ENCODE results near the gene GFY.

GFY gene

GRCh38 chr19:49434907-49435583 is 9.9 kb downstream of the GFY start:
- Histone ChIP-seq H3K27ac (ENCODE audit: low read depth, low read length) (no peak overlapping the region), H3K4me3 (ENCODE audit: low read length) (no peak overlapping the region), H3K4me1 (ENCODE audit: control insufficient read depth, insufficient read depth, low read length) (no peaks in the 10 kb centered on the region), H3K27me3 (ENCODE audit: control insufficient read depth, insufficient read depth, low read length) (peaks cover 67% of the 10 kb centered on the region), H3K36me3 (ENCODE audit: control insufficient read depth, insufficient read depth, low read length) (no peaks in the 10 kb centered on the region), H3K9ac (ENCODE audit: low read length) (no peak overlapping the region)

DNA sequence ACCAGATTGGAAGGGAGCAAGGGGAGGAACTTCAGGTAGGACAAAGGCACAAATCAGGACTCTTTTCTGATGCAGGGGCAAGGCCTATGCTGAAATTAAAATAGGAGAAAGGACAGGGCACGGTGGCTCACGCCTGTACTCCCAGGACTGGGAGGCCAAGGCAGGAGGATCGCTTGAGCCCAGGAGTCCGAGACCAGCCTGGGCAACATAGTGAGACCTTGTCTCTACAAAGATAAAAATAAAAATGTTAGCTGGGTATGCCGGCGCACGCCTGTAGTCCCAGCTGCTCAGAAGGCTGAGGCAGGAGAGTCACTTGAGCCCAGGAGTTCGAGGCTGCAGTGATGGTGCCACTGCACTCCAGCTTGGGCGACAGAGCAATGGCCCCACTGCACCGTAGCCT is 10.5 kb downstream of the GFY start:
- no peak overlapping the region for H3K4me3 ChIP-seq (ENCODE audit: low read length)
- H3K36me3 ChIP-seq (ENCODE audit: control insufficient read depth, insufficient read depth, low read length), result no peaks in the 10 kb centered on the region
- H3K27ac ChIP-seq (ENCODE audit: low read depth, low read length), result no peak overlapping the region
- no peaks in the 10 kb centered on the region for H3K4me1 ChIP-seq (ENCODE audit: control insufficient read depth, insufficient read depth, low read length)
- no peak overlapping the region for H3K9ac ChIP-seq (ENCODE audit: low read length)
- peaks cover 66% of the 10 kb centered on the region for H3K27me3 ChIP-seq (ENCODE audit: control insufficient read depth, insufficient read depth, low read length)

- Histone ChIP-seq H3K9ac (ENCODE audit: low read length) (no peak overlapping the region), H3K27me3 (ENCODE audit: control insufficient read depth, insufficient read depth, low read length) (peaks cover 62% of the 10 kb centered on the region), H3K4me1 (ENCODE audit: control insufficient read depth, insufficient read depth, low read length) (no peaks in the 10 kb centered on the region), H3K36me3 (ENCODE audit: control insufficient read depth, insufficient read depth, low read length) (no peaks in the 10 kb centered on the region), H3K4me3 (ENCODE audit: low read length) (no peak overlapping the region), H3K27ac (ENCODE audit: low read depth, low read length) (no peak overlapping the region)
These were observed 11.3 kb downstream of the GFY start for GRCh38 chr19:49436381-49437017.

DNA sequence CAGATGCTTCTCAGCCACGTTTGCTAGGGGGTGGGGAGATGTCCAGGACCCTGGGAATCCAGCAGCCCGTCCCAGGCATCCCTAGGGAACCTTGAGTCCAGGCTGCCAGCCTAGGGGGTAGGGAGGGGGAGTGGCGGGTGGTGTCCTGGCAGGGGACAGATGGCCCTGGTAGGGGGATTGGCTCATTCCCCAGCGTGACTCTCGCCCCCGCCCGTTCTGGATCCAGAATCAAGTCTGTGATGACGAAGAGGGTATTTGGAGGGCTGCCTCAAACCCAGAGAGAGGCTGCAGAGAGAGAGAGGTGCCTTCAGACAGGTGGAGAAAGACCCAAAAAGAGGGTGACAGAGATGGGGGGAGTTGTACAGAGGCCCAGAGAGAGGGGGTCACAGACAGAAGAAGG is 12.0 kb downstream of the GFY start:
- Histone ChIP-seq H3K4me3 (ENCODE audit: low read length) (no peak overlapping the region), H3K4me1 (ENCODE audit: control insufficient read depth, insufficient read depth, low read length) (no peaks in the 10 kb centered on the region), H3K9ac (ENCODE audit: low read length) (no peak overlapping the region), H3K36me3 (ENCODE audit: control insufficient read depth, insufficient read depth, low read length) (no peaks in the 10 kb centered on the region), H3K27ac (ENCODE audit: low read depth, low read length) (no peak overlapping the region), H3K27me3 (ENCODE audit: control insufficient read depth, insufficient read depth, low read length) (peaks cover 63% of the 10 kb centered on the region)

GRCh38 chr19:49438261-49438660 is 13.1 kb downstream of the GFY start:
- H3K9ac ChIP-seq (ENCODE audit: low read length), result no peak overlapping the region
- no peak overlapping the region for H3K27ac ChIP-seq (ENCODE audit: low read depth, low read length)
- no peaks in the 10 kb centered on the region for H3K4me1 ChIP-seq (ENCODE audit: control insufficient read depth, insufficient read depth, low read length)
- H3K36me3 ChIP-seq (ENCODE audit: control insufficient read depth, insufficient read depth, low read length), result no peaks in the 10 kb centered on the region
- H3K27me3 ChIP-seq (ENCODE audit: control insufficient read depth, insufficient read depth, low read length), result peaks cover 54% of the 10 kb centered on the region
- no peak overlapping the region for H3K4me3 ChIP-seq (ENCODE audit: low read length)

DNA sequence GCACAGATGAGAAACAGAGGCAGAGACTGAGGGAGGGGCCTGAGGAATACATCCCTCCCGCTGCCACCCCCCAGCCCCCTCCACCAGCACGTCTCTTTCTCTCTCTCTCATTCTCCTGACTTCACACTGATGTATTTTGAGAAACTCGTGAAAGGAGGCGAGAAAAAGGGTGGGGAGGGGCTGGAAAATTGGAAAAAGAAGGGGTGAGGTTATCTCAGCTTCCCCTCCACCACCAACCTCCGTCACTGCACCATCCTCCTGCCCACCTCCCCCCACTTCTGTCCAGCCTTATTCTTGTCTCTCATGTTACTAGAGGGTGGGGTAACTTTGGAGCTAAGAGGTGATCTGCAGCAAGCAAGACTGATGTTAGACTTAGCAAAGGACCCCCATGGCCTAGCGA is 14.6 kb downstream of the GFY start:
- no peak overlapping the region for H3K4me3 ChIP-seq (ENCODE audit: low read length)
- H3K9ac ChIP-seq (ENCODE audit: low read length), result no peak overlapping the region
- no peaks in the 10 kb centered on the region for H3K4me1 ChIP-seq (ENCODE audit: control insufficient read depth, insufficient read depth, low read length)
- no peak overlapping the region for H3K27ac ChIP-seq (ENCODE audit: low read depth, low read length)
- H3K36me3 ChIP-seq (ENCODE audit: control insufficient read depth, insufficient read depth, low read length), result no peaks in the 10 kb centered on the region
- peaks cover 45% of the 10 kb centered on the region for H3K27me3 ChIP-seq (ENCODE audit: control insufficient read depth, insufficient read depth, low read length)

DNA sequence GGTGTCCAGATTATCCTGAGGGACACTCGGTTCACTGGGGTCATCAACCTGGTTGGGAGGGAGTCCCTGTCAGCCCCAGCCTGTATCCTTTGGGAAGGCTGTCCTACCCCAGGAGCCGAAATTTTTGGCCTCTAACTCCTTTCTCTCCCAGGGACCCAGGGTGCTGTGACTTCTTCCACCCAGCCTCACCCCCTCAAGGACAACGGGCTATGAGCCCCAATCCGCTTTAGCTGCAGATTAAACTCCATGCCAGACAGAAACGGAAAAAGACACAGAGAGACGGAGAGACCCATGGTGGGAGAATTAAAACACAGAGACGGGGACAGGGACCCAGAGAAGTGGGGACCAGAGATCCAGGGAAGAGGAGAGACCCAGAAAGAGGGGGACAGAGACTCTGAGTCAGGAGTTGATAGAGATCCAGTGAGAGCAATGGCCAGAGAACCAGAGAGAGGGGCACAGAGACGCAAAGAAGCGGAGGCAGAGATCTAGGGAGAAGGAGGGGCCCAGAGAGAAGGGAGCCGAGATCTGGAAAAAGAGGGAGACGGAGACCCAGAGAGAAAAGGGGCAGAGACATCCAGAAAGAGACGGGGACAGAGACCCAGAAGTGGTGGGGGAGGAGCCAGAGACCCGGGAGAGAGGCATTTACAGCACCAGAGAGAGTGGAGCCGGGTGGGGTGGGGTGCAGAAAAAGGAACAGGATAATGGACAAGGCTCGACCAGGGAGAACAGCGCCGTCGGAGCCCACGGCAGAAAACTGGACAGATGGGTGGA is 15.4 kb downstream of the GFY start:
- peaks cover 37% of the 10 kb centered on the region for H3K27me3 ChIP-seq (ENCODE audit: control insufficient read depth, insufficient read depth, low read length)
- H3K9ac ChIP-seq (ENCODE audit: low read length), result no peak overlapping the region
- H3K27ac ChIP-seq (ENCODE audit: low read depth, low read length), result no peak overlapping the region

GRCh38 chr19:49441210-49441959 is 16.2 kb downstream of the GFY start, which contains the start of gene SLC17A7:
Gene SLC17A7, minus strand, starts transcription at chr19:49441527. Its CDS starts 148 bp downstream, at chr19:49441379.
- no peak within 1 kb of the TSS for H3K9ac ChIP-seq (ENCODE audit: low read length)
- no peak within 1 kb of the TSS for H3K27ac ChIP-seq (ENCODE audit: low read depth, low read length)
- H3K4me1 ChIP-seq (ENCODE audit: control insufficient read depth, insufficient read depth, low read length), result no peaks in the 10 kb centered on the region
- peaks cover 31% of the 10 kb centered on the region for H3K27me3 ChIP-seq (ENCODE audit: control insufficient read depth, insufficient read depth, low read length)
- peak within 1 kb of the TSS; percentile 32 for H3K4me3 ChIP-seq (ENCODE audit: low read length)
- no peaks in the 10 kb centered on the region for H3K36me3 ChIP-seq (ENCODE audit: control insufficient read depth, insufficient read depth, low read length)

More for the DNA sequence above, 15.4 kb downstream of the GFY start:
- peak overlapping the region; percentile 32 for H3K4me3 ChIP-seq (ENCODE audit: low read length)
- H3K36me3 ChIP-seq (ENCODE audit: control insufficient read depth, insufficient read depth, low read length), result no peaks in the 10 kb centered on the region
- H3K4me1 ChIP-seq (ENCODE audit: control insufficient read depth, insufficient read depth, low read length), result no peaks in the 10 kb centered on the region

GRCh38 chr19:49441960-49442350 is 16.8 kb downstream of the GFY start:
- H3K9ac ChIP-seq (ENCODE audit: low read length), result no peak overlapping the region
- no peak overlapping the region for H3K4me3 ChIP-seq (ENCODE audit: low read length)
- peaks cover 27% of the 10 kb centered on the region for H3K27me3 ChIP-seq (ENCODE audit: control insufficient read depth, insufficient read depth, low read length)
- no peak overlapping the region for H3K27ac ChIP-seq (ENCODE audit: low read depth, low read length)
- no peaks in the 10 kb centered on the region for H3K4me1 ChIP-seq (ENCODE audit: control insufficient read depth, insufficient read depth, low read length)
- H3K36me3 ChIP-seq (ENCODE audit: control insufficient read depth, insufficient read depth, low read length), result no peaks in the 10 kb centered on the region

GRCh38 chr19:49442354-49442753 is 17.2 kb downstream of the GFY start:
- Histone ChIP-seq H3K27me3 (ENCODE audit: control insufficient read depth, insufficient read depth, low read length) (peaks cover 25% of the 10 kb centered on the region), H3K4me1 (ENCODE audit: control insufficient read depth, insufficient read depth, low read length) (no peaks in the 10 kb centered on the region), H3K27ac (ENCODE audit: low read depth, low read length) (no peak overlapping the region), H3K9ac (ENCODE audit: low read length) (no peak overlapping the region), H3K4me3 (ENCODE audit: low read length) (no peak overlapping the region), H3K36me3 (ENCODE audit: control insufficient read depth, insufficient read depth, low read length) (no peaks in the 10 kb centered on the region)

DNA sequence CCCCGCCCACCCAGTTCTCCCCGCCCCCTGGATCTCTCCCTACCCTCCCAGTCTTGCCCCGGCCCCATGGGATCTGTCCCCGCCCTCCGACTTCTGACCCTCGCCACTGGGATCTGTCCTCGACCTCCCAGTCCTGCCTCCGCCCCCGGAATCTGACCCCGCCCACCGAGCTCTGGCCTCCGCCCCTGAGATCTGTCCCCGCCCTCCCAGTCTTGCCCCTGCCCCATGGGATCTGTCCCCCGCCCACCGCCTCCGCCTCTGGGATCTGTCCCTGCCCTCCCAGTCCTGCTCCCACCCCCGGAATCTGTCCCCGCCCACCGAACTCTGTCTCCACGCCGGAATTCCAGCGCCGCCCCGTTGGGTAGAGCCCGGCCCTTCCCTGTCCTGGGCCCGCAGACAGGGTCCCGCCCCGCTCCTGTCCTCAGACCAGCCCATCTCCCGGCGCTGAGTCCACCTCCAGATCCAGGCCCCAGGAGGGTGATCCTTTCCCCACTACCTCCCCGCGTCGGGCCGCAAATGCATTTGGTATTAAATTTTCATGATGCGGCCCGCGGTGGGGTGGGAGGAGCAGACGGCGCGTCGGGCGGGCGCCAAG is 17.7 kb downstream of the GFY start:
- no peaks in the 10 kb centered on the region for H3K36me3 ChIP-seq (ENCODE audit: control insufficient read depth, insufficient read depth, low read length)
- peak overlapping the region; percentile 70 for H3K4me3 ChIP-seq (ENCODE audit: low read length)
- H3K9ac ChIP-seq (ENCODE audit: low read length), result no peak overlapping the region
- H3K27ac ChIP-seq (ENCODE audit: low read depth, low read length), result peak overlapping the region; percentile 0
- H3K4me1 ChIP-seq (ENCODE audit: control insufficient read depth, insufficient read depth, low read length), result no peaks in the 10 kb centered on the region
- H3K27me3 ChIP-seq (ENCODE audit: control insufficient read depth, insufficient read depth, low read length), result peaks cover 25% of the 10 kb centered on the region
